HFFc6 (cell line): ENCODE measurements around the gene DPYSL5. TPM values are rescaled to one million over a fixed set of nuclear protein-coding genes. Genes with fewer than 3 reads are reported as not detected.

Experiments
- DNase-seq: peaks from one replicate; pipeline ENCODE4 v3.0.0-alpha.2; 2018
- H3K27ac Mint-ChIP-seq: 2 replicates; pipeline ENCODE4 v1.8.0; 2020; ENCODE audit warnings: mild to moderate bottlenecking, mixed read lengths
- H3K27me3 Mint-ChIP-seq: 2 replicates; pipeline ENCODE4 v1.8.0; 2021; ENCODE audit warnings: mild to moderate bottlenecking, moderate library complexity, mixed read lengths; ENCODE audit not compliant: insufficient read depth
- H3K36me3 Mint-ChIP-seq: 2 replicates; pipeline ENCODE4 v1.8.0; 2021; ENCODE audit warnings: low read depth, mixed read lengths
- H3K4me1 Mint-ChIP-seq: 2 replicates; pipeline ENCODE4 v1.8.0; 2020; ENCODE audit warnings: low read depth, mixed read lengths
- H3K4me3 Mint-ChIP-seq: 2 replicates; pipeline ENCODE4 v1.8.0; 2020; ENCODE audit warnings: mild to moderate bottlenecking, moderate library complexity, mixed read lengths
- H3K9me3 Mint-ChIP-seq: 2 replicates; pipeline ENCODE4 v1.8.0; 2020; ENCODE audit warnings: mild to moderate bottlenecking, mixed read lengths
- CTCF ChIP-seq: fragments of 200-600 bp; sonication (generic); IDR thresholded peaks from 2 replicates; pipeline ENCODE4 v1.5.0; 2021; ENCODE audit warnings: antibody characterized with exemption, mild to moderate bottlenecking
- total RNA-seq, 6 experiments: library from RNA; stranded (reverse); fragmentation: NEBNext Ultra II Directional; extraction: Animal tissue kit (Norgen Biotek cat#: 25700); gene quantifications; 2 replicates in 1 of 6; 3 replicates in 5 of 6; pipeline ENCODE4 v1.2.3, GENCODE V29; 2021

DPYSL5 gene
- total RNA-seq, 6 experiments from 2014 or later, result not detected

DNA sequence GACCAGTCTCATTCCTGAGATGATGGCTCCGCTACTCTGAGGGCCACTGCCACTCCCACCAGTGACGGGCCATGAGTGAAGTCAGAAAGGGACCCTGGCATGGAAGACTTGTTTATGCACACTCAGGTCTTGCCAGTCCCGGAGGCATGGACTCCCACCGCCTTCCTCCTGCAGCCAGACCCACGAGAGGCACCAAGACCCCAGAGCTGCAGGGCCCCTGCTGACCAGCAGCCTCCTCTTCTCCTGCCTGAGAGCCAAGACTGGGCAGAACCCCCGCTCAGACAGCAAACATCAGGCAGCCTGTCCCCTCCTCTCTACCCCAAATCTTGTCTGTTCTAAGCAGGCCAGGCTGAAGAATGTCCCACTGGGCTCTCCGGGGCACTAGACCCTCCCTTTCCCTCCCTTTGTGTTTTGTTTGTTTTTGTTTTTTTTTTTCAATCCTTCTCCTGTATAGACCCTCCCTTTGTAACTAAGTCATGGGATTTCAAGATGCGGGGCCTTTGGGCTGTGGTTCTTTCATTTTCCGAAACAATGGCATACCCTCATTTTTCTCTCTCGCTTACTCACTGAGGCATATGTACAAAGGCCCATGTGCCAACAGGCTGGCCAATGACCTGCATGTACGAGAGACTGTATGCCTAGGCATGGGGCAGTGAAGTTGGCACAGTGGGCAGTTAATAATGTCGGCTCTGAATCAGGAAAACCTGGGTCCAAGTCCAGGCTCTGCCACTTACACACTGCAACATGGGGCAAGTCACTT lies 98.2 kb downstream of the DPYSL5 start:
- no peak overlapping the region for H3K4me3 Mint-ChIP-seq
- no peak for TF ChIP-seq CTCF

DNA sequence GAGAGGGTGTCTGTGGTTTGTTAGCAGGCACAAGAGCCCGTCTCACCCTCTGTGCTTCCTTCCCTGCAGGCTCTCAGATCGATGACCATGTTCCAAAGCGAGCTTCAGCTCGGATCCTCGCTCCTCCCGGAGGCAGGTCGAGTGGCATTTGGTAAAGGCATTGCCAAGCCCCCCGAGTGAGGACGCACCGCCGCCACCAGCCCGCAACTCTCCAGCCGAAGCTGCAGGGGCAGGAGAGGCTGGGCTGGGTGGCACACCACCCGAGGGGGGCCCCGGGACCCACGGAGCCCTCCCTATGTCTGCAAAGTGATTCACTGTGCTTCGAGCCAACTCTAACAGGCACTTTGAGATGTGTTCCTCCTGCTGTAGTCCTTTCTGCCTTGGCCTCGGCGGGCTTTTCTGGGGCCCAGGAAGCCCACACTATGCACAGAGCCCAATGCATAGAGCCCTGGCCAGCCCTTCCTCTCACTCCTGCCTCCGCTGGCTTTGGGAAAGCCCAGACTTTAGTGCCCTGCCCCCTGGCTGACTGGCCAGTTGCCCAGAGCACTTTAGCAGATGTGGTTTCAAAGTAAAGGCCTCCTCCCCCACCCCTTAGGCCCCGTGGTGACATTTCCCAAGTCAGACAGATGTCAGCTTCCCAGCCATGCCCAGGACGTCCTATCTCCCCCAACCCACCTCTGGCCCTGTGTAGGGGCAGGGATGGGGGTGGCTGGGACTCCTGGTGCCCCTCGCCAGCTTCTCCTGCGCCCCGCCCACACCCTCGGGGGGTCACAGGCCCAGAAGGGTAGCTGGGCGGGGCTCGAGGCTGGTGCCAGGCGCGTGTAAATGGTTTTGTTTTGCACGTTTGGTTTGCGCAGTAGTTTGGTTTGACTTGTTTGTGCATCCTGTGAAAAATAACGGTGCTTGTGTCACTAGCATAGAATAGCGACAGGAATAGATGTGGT lies 99.2 kb downstream of the DPYSL5 start:
- no peak for DNase-seq
- H3K27ac Mint-ChIP-seq, result no peak overlapping the region
- H3K4me1 Mint-ChIP-seq, result no peaks in the 10 kb centered on the region
- TF ChIP-seq CTCF, result no peak
- H3K27me3 Mint-ChIP-seq, result peaks cover 27% of the 10 kb centered on the region
- H3K9me3 Mint-ChIP-seq, result no peaks in the 10 kb centered on the region
- H3K4me3 Mint-ChIP-seq, result no peak overlapping the region
- no peaks in the 10 kb centered on the region for H3K36me3 Mint-ChIP-seq

More for the DNA sequence above, 98.2 kb downstream of the DPYSL5 start:
- Mint-ChIP-seq H3K4me1 (no peaks in the 10 kb centered on the region), H3K9me3 (no peaks in the 10 kb centered on the region), H3K27me3 (peaks cover 24% of the 10 kb centered on the region), H3K36me3 (no peaks in the 10 kb centered on the region), H3K27ac (no peak overlapping the region)
- no peak for DNase-seq

DNA sequence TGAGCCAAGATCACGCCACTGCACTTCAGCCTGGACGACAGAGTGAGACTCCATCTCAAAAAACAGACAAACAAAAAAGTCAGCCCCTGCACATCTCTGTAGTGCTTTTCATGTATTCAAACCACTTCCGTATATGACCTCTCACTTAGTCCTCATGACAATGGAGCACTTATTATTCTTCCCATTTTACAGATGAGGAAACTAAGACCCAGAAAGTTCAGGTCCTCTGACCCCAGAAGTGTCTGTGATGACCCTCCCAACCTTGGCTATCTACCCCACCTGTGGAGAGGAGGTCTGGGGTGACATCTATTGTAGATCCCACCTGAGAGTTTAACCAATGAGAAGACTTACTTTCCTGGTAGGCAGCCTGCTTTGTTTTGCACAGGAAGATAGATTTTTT lies 100.9 kb downstream of the DPYSL5 start:
- Mint-ChIP-seq H3K9me3 (no peaks in the 10 kb centered on the region), H3K4me1 (no peaks in the 10 kb centered on the region), H3K4me3 (no peak overlapping the region), H3K27me3 (peaks cover 28% of the 10 kb centered on the region), H3K36me3 (no peaks in the 10 kb centered on the region), H3K27ac (no peak overlapping the region)
- TF ChIP-seq CTCF, result no peak
- DNase-seq, result no peak

DNA sequence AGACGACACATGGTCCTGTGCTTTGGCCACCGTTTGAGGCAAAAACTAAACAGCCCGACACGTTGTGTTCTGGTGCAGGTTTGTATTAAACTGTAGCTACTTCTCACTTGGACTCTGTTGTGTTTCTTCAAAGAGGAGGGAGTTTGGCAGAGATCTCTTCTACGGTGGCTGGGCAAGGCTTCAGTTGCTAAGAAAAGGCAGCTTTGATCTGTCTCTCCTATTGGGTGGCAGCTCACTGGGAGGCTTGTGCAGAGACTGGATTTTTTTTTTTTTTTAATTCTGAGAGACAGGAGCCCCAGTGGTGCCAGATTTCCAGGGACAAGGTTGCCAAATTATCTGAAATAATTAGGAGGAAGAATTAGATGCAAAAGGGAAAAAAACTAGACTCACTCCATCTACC lies 102.3 kb downstream of the DPYSL5 start:
- no peaks in the 10 kb centered on the region for H3K4me1 Mint-ChIP-seq
- no peak for DNase-seq
- no peak overlapping the region for H3K4me3 Mint-ChIP-seq
- no peaks in the 10 kb centered on the region for H3K36me3 Mint-ChIP-seq
- peaks cover 39% of the 10 kb centered on the region for H3K27me3 Mint-ChIP-seq
- H3K27ac Mint-ChIP-seq, result no peak overlapping the region
- TF ChIP-seq CTCF, result no peak
- no peaks in the 10 kb centered on the region for H3K9me3 Mint-ChIP-seq

DNA sequence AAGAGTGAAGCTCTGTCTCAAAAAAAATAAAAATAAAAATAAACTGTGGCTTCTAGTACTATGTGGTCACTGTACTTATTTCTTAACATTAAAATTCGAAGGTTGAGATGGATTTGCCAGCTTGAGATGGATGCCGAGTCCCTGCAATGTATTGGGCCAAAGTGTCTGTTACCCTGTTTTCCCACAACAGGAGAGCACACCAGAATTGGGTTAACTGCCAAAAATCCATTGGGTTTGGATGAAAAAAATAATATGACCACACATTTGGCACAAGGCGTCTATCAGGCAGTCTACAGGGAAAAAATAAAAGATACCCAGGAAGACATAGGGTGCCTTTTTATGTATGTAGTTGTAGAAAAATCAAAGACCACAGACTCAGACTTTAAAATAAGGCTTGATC lies 103.3 kb downstream of the DPYSL5 start:
- Mint-ChIP-seq H3K4me1 (no peaks in the 10 kb centered on the region), H3K4me3 (no peak overlapping the region), H3K27me3 (peaks cover 47% of the 10 kb centered on the region), H3K27ac (no peak overlapping the region), H3K36me3 (no peaks in the 10 kb centered on the region), H3K9me3 (no peaks in the 10 kb centered on the region)
- no peak for TF ChIP-seq CTCF
- DNase-seq, result no peak
